Measurements from ENCODE around the gene PTGR2.

- TF ChIP-seq GATA3 (IDR thresholded peaks at IDR 0.05; ENCODE audit: low read depth, low read length) (no peak), GATA2 (IDR thresholded peaks at IDR 0.05; ENCODE audit: low read depth, low read length) (no peak)
These were observed 10.8 kb downstream of the PTGR2 start for GRCh38 chr14:73862480-73862879.

All from SH-SY5Y (cell line).